ENCODE data around the gene HBZ.

- TF ChIP-seq CTCF (IDR thresholded peaks at IDR 0.05; ENCODE audit: control extremely low read depth in 1 of 3, insufficient read depth in 1 of 3, low read depth in 1 of 3, low read length in 3 of 3) (no peak), YY1 (IDR thresholded peaks at IDR 0.05; ENCODE audit: low read depth, low read length) (no peak), GABPA (IDR thresholded peaks at IDR 0.05; ENCODE audit: borderline replicate concordance, insufficient read depth, low read length) (no peak), CREB1 (IDR thresholded peaks at IDR 0.05) (no peak), CHD1 (IDR thresholded peaks at IDR 0.05; ENCODE audit: low read depth, low read length) (no peak), EZH2 (IDR thresholded peaks at IDR 0.05; ENCODE audit: low read depth, low read length, severe bottlenecking) (no peak), BCL11A (IDR thresholded peaks at IDR 0.05; ENCODE audit: low read depth in 2 of 2, low read length in 2 of 2) (no peak), RBBP5 (IDR thresholded peaks at IDR 0.05; ENCODE audit: borderline replicate concordance, low read depth, low read length) (no peak), POLR2AphosphoS5 (IDR thresholded peaks at IDR 0.05; ENCODE audit: low read depth, low read length) (no peak), POLR2A (IDR thresholded peaks at IDR 0.05; ENCODE audit: control extremely low read depth in 1 of 2, low read depth in 2 of 2, low read length in 2 of 2) (no peak), SUZ12 (IDR thresholded peaks at IDR 0.05; ENCODE audit: low read length) (no peak), HDAC2 (IDR thresholded peaks at IDR 0.05; ENCODE audit: borderline replicate concordance in 1 of 2, low read depth in 2 of 2, low read length in 2 of 2) (no peak), TEAD4 (IDR thresholded peaks at IDR 0.05; ENCODE audit: low read depth, low read length) (no peak), NANOG (IDR thresholded peaks at IDR 0.05; ENCODE audit: insufficient read depth, low read depth, low read length, poor library complexity, severe bottlenecking) (no peak)
Observed at GRCh38 chr16:146646-147045, 5.8 kb upstream of the HBZ start.
